CD4-positive, CD25-positive, alpha-beta regulatory T cell (primary cell): Measurements from ENCODE around the gene CCNL2. TPM values are rescaled to one million over a fixed set of nuclear protein-coding genes. Genes with fewer than 3 reads are reported as not detected.

Experiments used
- ATAC-seq, 2 donors: fragments of 150-1000 bp; cut with Tn5 transposase; one replicate each; pipeline ENCODE4 v1.10.0; 2021; ENCODE audit warnings: low read depth in 2 of 2, moderate number of reproducible peaks in 2 of 2, moderate library complexity in 1 of 2
- DNase-seq, 3 donors: peaks; one replicate each; pipeline versions ENCODE4 v3.0.0 to v3.0.0-alpha.2; 2012 to 2022; ENCODE audit warnings: mixed read lengths in 1 of 3
- H3K27ac ChIP-seq: one replicate; pipeline ENCODE4 v1.7.0; 2013; ENCODE audit warnings: mild to moderate bottlenecking, low read length; ENCODE audit not compliant: insufficient read depth, poor library complexity, severe bottlenecking
- H3K27me3 ChIP-seq: one replicate; pipeline ENCODE4 v1.7.0; 2013; ENCODE audit warnings: low read length; ENCODE audit not compliant: control insufficient read depth, insufficient read depth
- H3K36me3 ChIP-seq: one replicate; pipeline ENCODE4 v1.7.0; 2013; ENCODE audit warnings: mild to moderate bottlenecking, low read length, moderate library complexity; ENCODE audit not compliant: control insufficient read depth, insufficient read depth
- H3K4me1 ChIP-seq: 2 replicates; pipeline ENCODE4 v1.7.0; 2013; ENCODE audit warnings: mild to moderate bottlenecking, low read length; ENCODE audit not compliant: insufficient read depth, control insufficient read depth, poor library complexity, severe bottlenecking
- H3K4me3 ChIP-seq: one replicate; pipeline ENCODE4 v1.7.0; 2013; ENCODE audit warnings: low read depth, mild to moderate bottlenecking, low read length, moderate library complexity
- H3K9me3 ChIP-seq, 2 experiments: 1 replicate in 1 of 2; 2 replicates in 1 of 2; pipeline ENCODE4 v1.7.0; 2013; ENCODE audit warnings: low read length in 2 of 2, mild to moderate bottlenecking in 1 of 2, moderate library complexity in 1 of 2; ENCODE audit not compliant: control insufficient read depth in 2 of 2
- H3K27ac Mint-ChIP-seq, 3 donors: one replicate each; pipeline ENCODE4 v1.8.0; 2020 to 2022; ENCODE audit warnings: mild to moderate bottlenecking in 3 of 3, mixed read lengths in 3 of 3, moderate library complexity in 2 of 3
- H3K27me3 Mint-ChIP-seq: one replicate; pipeline ENCODE4 v1.8.0; 2022; ENCODE audit warnings: mild to moderate bottlenecking, mixed read lengths
- H3K36me3 Mint-ChIP-seq: one replicate; pipeline ENCODE4 v1.8.0; 2020; ENCODE audit warnings: mixed read lengths
- H3K4me1 Mint-ChIP-seq, 4 donors: one replicate each; pipeline ENCODE4 v1.8.0; 2020 to 2022; ENCODE audit warnings: mixed read lengths in 4 of 4, mild to moderate bottlenecking in 1 of 4
- H3K4me3 Mint-ChIP-seq, 4 donors: one replicate each; pipeline ENCODE4 v1.8.0; 2020 to 2022; ENCODE audit warnings: mild to moderate bottlenecking in 4 of 4, mixed read lengths in 4 of 4, moderate library complexity in 3 of 4
- H3K9me3 Mint-ChIP-seq, 7 donors: one replicate each; pipeline ENCODE4 v1.8.0; 2020 to 2022; ENCODE audit warnings: mixed read lengths in 7 of 7, mild to moderate bottlenecking in 3 of 7, moderate library complexity in 2 of 7
- polyA plus RNA-seq, 4 donors: library from polyadenylated mRNA; unstranded; fragments of 300-500 nt; fragmentation: Illumina TruSeq; gene quantifications; one replicate each; pipeline ENCODE4 v1.2.3, GENCODE V29; 2021
- total RNA-seq: library from RNA; stranded (reverse); gene quantifications from one replicate; pipeline ENCODE4 v1.2.3, GENCODE V29; 2022

CCNL2 gene
- total and polyA plus RNA-seq, 5 donors from 2014 or later = 17.6 to 287 (median 21.6) TPM

DNA sequence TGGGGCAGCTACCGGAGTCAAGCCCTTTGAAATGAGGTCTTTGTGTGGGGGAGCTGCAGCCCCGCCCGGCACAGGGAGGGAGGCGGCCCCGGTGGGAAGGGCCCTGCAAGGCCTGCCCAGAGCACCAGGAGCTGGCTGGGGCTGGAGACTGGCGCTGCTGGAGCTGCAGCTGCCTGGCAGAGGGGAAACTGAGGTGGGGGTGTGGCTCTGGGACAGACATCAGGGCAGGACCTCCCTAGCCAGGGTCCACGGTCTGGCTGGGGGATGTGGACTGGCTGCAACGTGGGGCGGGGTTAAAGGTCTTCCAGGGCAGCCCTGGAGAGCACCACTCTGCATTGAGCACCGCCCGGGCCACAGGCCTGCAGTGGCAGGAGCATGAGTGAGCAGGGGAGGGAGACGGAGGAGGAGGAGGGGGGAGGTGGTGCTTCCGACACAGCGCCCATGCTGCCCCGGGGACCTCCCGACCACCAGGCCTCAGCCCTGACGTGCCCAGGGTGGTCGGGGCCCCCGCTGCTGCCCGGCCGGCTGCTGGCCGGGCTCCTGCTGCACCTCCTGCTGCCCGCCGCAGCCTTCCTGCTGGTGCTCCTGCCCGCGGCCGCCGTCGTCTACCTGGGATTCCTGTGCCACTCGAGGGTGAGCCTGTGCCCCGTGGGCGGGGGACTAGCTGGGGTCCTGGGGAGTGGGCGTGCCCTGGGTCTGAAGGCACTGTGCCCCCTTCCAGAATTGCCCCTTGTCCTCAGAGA, 26.8 kb upstream of the CCNL2 start:
- Histone ChIP-seq H3K4me3 (no peak overlapping the region), H3K9me3 (no peaks in the 10 kb centered on the region), H3K27me3 (no peaks in the 10 kb centered on the region), H3K27ac (no peak overlapping the region), H3K36me3 (no peaks in the 10 kb centered on the region), H3K4me1 (peaks cover 8% of the 10 kb centered on the region)
- no peak for ATAC-seq
- Mint-ChIP-seq H3K4me1 (peaks cover 0 to 5% (median 0%) of the 10 kb centered on the region in 4 donors), H3K27me3 (peaks cover 33% of the 10 kb centered on the region), H3K36me3 (no peaks in the 10 kb centered on the region), H3K9me3 (peaks cover 0 to 5% (median 0%) of the 10 kb centered on the region in 7 donors), H3K4me3 (no peak overlapping the region), H3K27ac (no peak overlapping the region)
- no peak for DNase-seq

GRCh38 chr1:1425426-1425752, 26.3 kb upstream of the CCNL2 start:
- Histone ChIP-seq H3K4me3 (no peak overlapping the region), H3K27me3 (no peaks in the 10 kb centered on the region), H3K4me1 (peaks cover 8% of the 10 kb centered on the region), H3K27ac (no peak overlapping the region), H3K9me3 (no peaks in the 10 kb centered on the region), H3K36me3 (no peaks in the 10 kb centered on the region)
- H3K27me3 Mint-ChIP-seq = peaks cover 33% of the 10 kb centered on the region
- DNase-seq (no peak), ATAC-seq (no peak)
- no peak overlapping the region for H3K4me3 Mint-ChIP-seq
- H3K36me3 Mint-ChIP-seq = no peaks in the 10 kb centered on the region
- H3K4me1 Mint-ChIP-seq = peaks cover 0 to 5% (median 0%) of the 10 kb centered on the region in 4 donors
- no peak overlapping the region for H3K27ac Mint-ChIP-seq
- H3K9me3 Mint-ChIP-seq = peaks cover 0 to 5% (median 0%) of the 10 kb centered on the region in 7 donors

- no peaks in the 10 kb centered on the region for H3K36me3 Mint-ChIP-seq
- H3K9me3 ChIP-seq = no peaks in the 10 kb centered on the region
- H3K4me1 Mint-ChIP-seq = peaks cover 0 to 5% (median 0%) of the 10 kb centered on the region in 4 donors
- no peaks in the 10 kb centered on the region for H3K36me3 ChIP-seq
- no peak overlapping the region for H3K27ac Mint-ChIP-seq
- no peak overlapping the region for H3K4me3 ChIP-seq
- DNase-seq = no peak
- peaks cover 8% of the 10 kb centered on the region for H3K4me1 ChIP-seq
- H3K27me3 Mint-ChIP-seq = peaks cover 30% of the 10 kb centered on the region
- H3K9me3 Mint-ChIP-seq = peaks cover 0 to 5% (median 0%) of the 10 kb centered on the region in 7 donors
- H3K27ac ChIP-seq = no peak overlapping the region
- no peak for ATAC-seq
- H3K4me3 Mint-ChIP-seq = no peak overlapping the region
- H3K27me3 ChIP-seq = no peaks in the 10 kb centered on the region
Observed at GRCh38 chr1:1424707-1425106, 25.6 kb upstream of the CCNL2 start.

- peaks cover 8% of the 10 kb centered on the region for H3K4me1 ChIP-seq
- ATAC-seq (no peak), DNase-seq (no peak)
- peaks cover 26% of the 10 kb centered on the region for H3K27me3 Mint-ChIP-seq
- no peak overlapping the region for H3K4me3 ChIP-seq
- no peak overlapping the region for H3K4me3 Mint-ChIP-seq
- no peak overlapping the region for H3K27ac ChIP-seq
- H3K36me3 Mint-ChIP-seq = no peaks in the 10 kb centered on the region
- no peaks in the 10 kb centered on the region for H3K9me3 ChIP-seq
- peaks cover 0 to 4% (median 0%) of the 10 kb centered on the region in 4 donors for H3K4me1 Mint-ChIP-seq
- H3K36me3 ChIP-seq = no peaks in the 10 kb centered on the region
- H3K27ac Mint-ChIP-seq = no peak overlapping the region
- H3K27me3 ChIP-seq = no peaks in the 10 kb centered on the region
- H3K9me3 Mint-ChIP-seq = peaks cover 0 to 4% (median 0%) of the 10 kb centered on the region in 7 donors
Observed at GRCh38 chr1:1423245-1423597, 24.1 kb upstream of the CCNL2 start.

DNA sequence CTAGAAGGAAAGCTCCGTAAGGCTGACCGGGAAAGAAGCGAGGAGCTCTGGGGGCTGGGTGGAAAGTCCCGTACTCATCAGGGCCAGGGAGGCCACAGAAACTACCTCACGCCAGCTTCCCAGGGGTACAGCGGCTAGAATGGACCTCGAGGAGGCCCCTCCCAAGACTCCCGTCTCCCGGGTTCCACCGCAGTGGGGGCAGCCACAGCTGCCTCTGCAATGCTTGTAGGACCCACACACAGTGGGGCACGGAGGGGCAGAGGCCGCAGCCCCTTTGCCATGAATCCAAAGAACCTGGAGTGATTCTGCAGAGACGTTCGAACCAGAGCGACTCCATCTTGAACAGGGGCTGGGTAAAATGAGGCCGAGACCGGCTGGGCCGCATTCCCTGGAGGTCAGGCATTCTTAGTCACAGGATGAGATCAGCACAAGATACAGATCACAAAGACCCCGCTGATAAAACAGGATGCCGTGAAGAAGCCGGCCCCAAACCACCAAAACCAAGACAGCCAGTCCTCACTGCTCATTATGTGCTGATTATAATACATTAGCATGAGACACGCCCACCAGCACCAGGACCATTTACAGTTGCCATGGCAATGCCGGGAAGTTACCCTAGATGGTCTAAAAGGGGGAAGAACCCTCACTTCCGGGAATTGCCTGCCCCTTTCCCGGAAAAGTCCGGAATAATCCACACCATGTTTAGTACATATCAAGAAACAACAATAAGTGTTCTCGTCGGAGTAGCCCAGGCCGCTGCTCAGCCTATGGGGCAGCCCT, 23.5 kb upstream of the CCNL2 start:
- Mint-ChIP-seq H3K9me3 (peaks cover 0 to 4% (median 0%) of the 10 kb centered on the region in 7 donors), H3K27me3 (peaks cover 27% of the 10 kb centered on the region), H3K4me1 (peaks cover 0 to 5% (median 0%) of the 10 kb centered on the region in 4 donors), H3K36me3 (no peaks in the 10 kb centered on the region), H3K4me3 (no peak overlapping the region), H3K27ac (no peak overlapping the region)
- Histone ChIP-seq H3K27ac (no peak overlapping the region), H3K36me3 (no peaks in the 10 kb centered on the region), H3K4me1 (peaks cover 8% of the 10 kb centered on the region), H3K4me3 (no peak overlapping the region), H3K9me3 (no peaks in the 10 kb centered on the region), H3K27me3 (no peaks in the 10 kb centered on the region)
- DNase-seq = no peak
- no peak for ATAC-seq

- Histone ChIP-seq H3K27ac (no peak overlapping the region), H3K4me3 (no peak overlapping the region), H3K4me1 (peaks cover 6% of the 10 kb centered on the region), H3K9me3 (no peaks in the 10 kb centered on the region), H3K27me3 (no peaks in the 10 kb centered on the region), H3K36me3 (no peaks in the 10 kb centered on the region)
- Mint-ChIP-seq H3K4me3 (no peak overlapping the region), H3K27ac (no peak overlapping the region), H3K4me1 (peaks cover 0 to 5% (median 0%) of the 10 kb centered on the region in 4 donors), H3K27me3 (peaks cover 27% of the 10 kb centered on the region), H3K9me3 (peaks cover 0 to 4% (median 0%) of the 10 kb centered on the region in 7 donors), H3K36me3 (no peaks in the 10 kb centered on the region)
- no peak for DNase-seq
- no peak for ATAC-seq
Observed at GRCh38 chr1:1421907-1422464, 22.9 kb upstream of the CCNL2 start.

DNA sequence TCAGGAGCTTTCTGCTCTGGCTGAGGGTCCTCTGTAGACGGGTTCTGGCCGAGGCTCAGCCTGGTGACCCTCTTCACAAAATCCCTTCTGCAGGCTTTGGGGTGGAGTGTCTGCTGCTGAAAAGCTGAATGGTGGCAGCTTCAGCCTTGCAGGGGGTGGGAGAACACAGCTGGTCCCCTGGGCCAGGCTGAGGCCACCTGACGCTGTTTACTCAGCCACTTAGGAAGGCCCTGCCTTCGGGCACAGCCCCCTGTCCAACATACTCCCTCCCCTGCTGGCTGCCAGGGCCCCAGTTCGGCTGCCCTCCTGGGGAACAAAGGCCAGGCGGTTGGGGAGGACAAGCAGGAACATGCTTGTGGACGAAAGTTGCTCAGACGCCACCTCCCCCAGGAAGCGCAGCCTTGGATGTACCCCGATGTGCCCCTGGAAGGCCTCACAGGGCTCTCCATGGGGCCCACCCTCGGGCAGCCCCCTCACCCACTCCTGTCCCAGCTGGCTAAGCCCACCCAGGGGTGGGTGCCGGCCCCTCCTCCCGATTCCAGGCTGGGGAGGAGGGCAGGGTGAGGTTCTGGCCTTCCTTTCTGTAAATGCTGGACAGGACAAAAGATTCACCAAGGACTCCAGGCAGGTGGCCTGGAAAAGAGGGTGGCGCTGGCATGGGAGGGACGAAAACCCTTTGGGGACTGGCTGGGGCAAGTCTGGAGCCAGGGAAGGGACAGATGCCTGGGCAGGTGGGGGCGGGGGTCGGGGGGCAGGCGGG, 22.2 kb upstream of the CCNL2 start, which contains the start of gene ANKRD65:
Gene ANKRD65 (minus strand): TSS at position 130 of the 760 bp plus-strand sequence. CDS start 271 bp downstream, outside the sequence.
- Histone ChIP-seq H3K4me1 (no peaks in the 10 kb centered on the region), H3K4me3 (no peak within 1 kb of the TSS), H3K36me3 (no peaks in the 10 kb centered on the region), H3K27ac (no peak within 1 kb of the TSS), H3K9me3 (no peaks in the 10 kb centered on the region), H3K27me3 (no peaks in the 10 kb centered on the region)
- Mint-ChIP-seq H3K4me1 (peaks cover 0 to 5% (median 0%) of the 10 kb centered on the region in 4 donors), H3K9me3 (peaks cover 0 to 4% (median 0%) of the 10 kb centered on the region in 7 donors), H3K36me3 (no peaks in the 10 kb centered on the region), H3K4me3 (no peak within 1 kb of the TSS), H3K27ac (no peak within 1 kb of the TSS), H3K27me3 (peaks cover 27% of the 10 kb centered on the region)
- ATAC-seq (no peak), DNase-seq (no peak)
